Caco-2 (cell line): ENCODE measurements around the gene SOWAHB. TPM values are rescaled to one million over a fixed set of nuclear protein-coding genes. Genes with fewer than 3 reads are reported as not detected.

Source experiments
- BruUV-seq: library from RNA; stranded (reverse); fragments of 400-500 nt; replicated peaks from 2 replicates; lab custom pipeline; 2021; lab: Mats Ljungman, UMichigan
- CTCF ChIA-PET: fragments of 300-600 bp; sonication (Branson Sonifier 250); formaldehyde crosslinking; loops from one replicate; lab custom pipeline; 2022; ENCODE audit warnings: antibody characterized with exemption; lab: Charles Lee
- POLR2A ChIA-PET: fragments of 300-600 bp; sonication (Branson Sonifier 250); formaldehyde crosslinking; loops from one replicate; lab custom pipeline; 2022; ENCODE audit warnings: antibody characterized with exemption; lab: Charles Lee
- DNase-seq, 2 experiments: peaks; one replicate each; pipeline versions ENCODE4 v3.0.0 to v3.0.0-alpha.2; 2020 to 2022
- H3K27me3 ChIP-seq: replicated peaks from 2 replicates; pipeline ENCODE4 v1.6.0; 2011; ENCODE audit warnings: low read length; ENCODE audit not compliant: control insufficient read depth, insufficient read depth
- H3K36me3 ChIP-seq: 2 replicates; pipeline ENCODE4 v1.5.1; 2011; ENCODE audit warnings: low read length; ENCODE audit not compliant: control insufficient read depth, insufficient read depth
- H3K4me1 ChIP-seq: fragments of 250-450 bp; sonication (Bioruptor Pico); 2 replicates; pipeline ENCODE4 v1.5.1; 2020; ENCODE audit warnings: mild to moderate bottlenecking
- H3K4me3 ChIP-seq: 2 replicates; pipeline ENCODE4 v1.5.1; 2011; ENCODE audit warnings: low read depth, mild to moderate bottlenecking, control low read depth, low read length
- H3K9me3 ChIP-seq: fragments of 250-450 bp; sonication (Bioruptor Pico); 2 replicates; pipeline ENCODE4 v1.5.1; 2020; ENCODE audit warnings: mild to moderate bottlenecking, moderate library complexity
- H3K27ac Mint-ChIP-seq: one replicate; pipeline ENCODE4 v1.8.0; 2022; ENCODE audit warnings: mixed read lengths; ENCODE audit not compliant: unreplicated experiment
- H3K27me3 Mint-ChIP-seq: one replicate; pipeline ENCODE4 v1.8.0; 2022; ENCODE audit warnings: mixed read lengths; ENCODE audit not compliant: insufficient read depth, unreplicated experiment
- H3K36me3 Mint-ChIP-seq: one replicate; pipeline ENCODE4 v1.8.0; 2022; ENCODE audit warnings: mild to moderate bottlenecking, mixed read lengths; ENCODE audit not compliant: insufficient read depth, unreplicated experiment
- H3K4me1 Mint-ChIP-seq: one replicate; pipeline ENCODE4 v1.8.0; 2022; ENCODE audit warnings: low read depth, mixed read lengths; ENCODE audit not compliant: unreplicated experiment
- H3K4me3 Mint-ChIP-seq: one replicate; pipeline ENCODE4 v1.8.0; 2022; ENCODE audit warnings: mild to moderate bottlenecking, moderate library complexity, mixed read lengths; ENCODE audit not compliant: unreplicated experiment
- H3K9me3 Mint-ChIP-seq: one replicate; pipeline ENCODE4 v1.8.0; 2022; ENCODE audit warnings: mixed read lengths; ENCODE audit not compliant: unreplicated experiment
- CTCF ChIP-seq, 2 experiments: fragments of 200-600 bp in 1 of 2; IDR thresholded peaks; 1 replicate in 1 of 2; 2 replicates in 1 of 2; pipeline versions ENCODE4 v1.5.1 to v1.8.0; 2011 to 2022; ENCODE audit warnings: antibody characterized with exemption in 1 of 2, control low read depth in 1 of 2, inconsistent platforms in 1 of 2, low read depth in 1 of 2, low read length in 1 of 2, mild to moderate bottlenecking in 1 of 2, moderate library complexity in 1 of 2; ENCODE audit not compliant: insufficient read depth in 1 of 2, severe bottlenecking in 1 of 2, unreplicated experiment in 1 of 2
- intact Hi-C: fragments of 100-400 bp; cut with micrococcal nuclease; formaldehyde crosslinking; loops from one replicate; pipeline ENCODE4 v1.10.0; 2022; ENCODE audit not compliant: unreplicated experiment
- total RNA-seq: library from RNA; stranded (reverse); gene quantifications from 2 replicates; pipeline ENCODE4 v1.2.3, GENCODE V29; 2022

The SOWAHB gene
- total RNA-seq, 1 experiment from 2014 or later, result 6.3 TPM

- BruUV-seq, result no TSS peak
- Mint-ChIP-seq H3K9me3 (no peaks in the 10 kb centered on the region), H3K4me1 (peaks cover 21% of the 10 kb centered on the region), H3K4me3 (no peak overlapping the region), H3K36me3 (no peaks in the 10 kb centered on the region), H3K27me3 (no peaks in the 10 kb centered on the region), H3K27ac (no peak overlapping the region)
- Histone ChIP-seq H3K9me3 (no peaks in the 10 kb centered on the region), H3K27me3 (no peaks in the 10 kb centered on the region), H3K36me3 (no peaks in the 10 kb centered on the region), H3K4me3 (no peak overlapping the region), H3K4me1 (peaks cover 48% of the 10 kb centered on the region)
- CTCF ChIA-PET, result interaction anchor here (0.6 kb wide), 1 partner anchor 150 kb away, joined by 4 read pairs; no protein-coding TSS in a partner anchor
- POLR2A ChIA-PET, result no interaction called here
- intact Hi-C loops, result loop anchor here (10.0 kb wide), 1 partner anchor 1899 kb away; no protein-coding TSS in a partner anchor
- TF ChIP-seq CTCF (IDR thresholded peaks at IDR 0.05; ENCODE audit: insufficient read depth in 1 of 2, low read depth in 1 of 2, low read length in 1 of 2, severe bottlenecking in 1 of 2, unreplicated experiment in 1 of 2), result no peak
- DNase-seq, result no peak
Observed at GRCh38 chr4:76923619-76924357, 25.8 kb upstream of the SOWAHB start.

- Histone ChIP-seq H3K4me1 (peaks cover 48% of the 10 kb centered on the region), H3K4me3 (no peak overlapping the region), H3K36me3 (no peaks in the 10 kb centered on the region), H3K9me3 (no peaks in the 10 kb centered on the region), H3K27me3 (no peaks in the 10 kb centered on the region)
- ChIA-PET CTCF (interaction anchor here (1.2 kb wide), 2 partner anchors 22 to 28 kb away, joined by 3 read pairs; no protein-coding TSS in a partner anchor), POLR2A (no interaction called here)
- no peak overlapping the region for H3K27ac Mint-ChIP-seq
- no TSS peak for BruUV-seq
- intact Hi-C loops, result loop anchor here (2.0 to 10.0 kb wide), 2 partner anchors 22 to 1896 kb away; partner anchors contain the start of gene SOWAHB
- no peaks in the 10 kb centered on the region for H3K27me3 Mint-ChIP-seq
- no peak for TF ChIP-seq CTCF (IDR thresholded peaks at IDR 0.05; ENCODE audit: insufficient read depth in 1 of 2, low read depth in 1 of 2, low read length in 1 of 2, severe bottlenecking in 1 of 2, unreplicated experiment in 1 of 2)
- peaks cover 21% of the 10 kb centered on the region for H3K4me1 Mint-ChIP-seq
- H3K36me3 Mint-ChIP-seq, result no peaks in the 10 kb centered on the region
- H3K9me3 Mint-ChIP-seq, result no peaks in the 10 kb centered on the region
- peak in 1 of 2 experiments; percentile 21 for DNase-seq
- no peak overlapping the region for H3K4me3 Mint-ChIP-seq
Observed at GRCh38 chr4:76920715-76921114, 22.8 kb upstream of the SOWAHB start.

GRCh38 chr4:76909711-76910110, 11.8 kb upstream of the SOWAHB start:
- H3K9me3 ChIP-seq, result no peaks in the 10 kb centered on the region; the same call in 1 of the 2 replicates
- DNase-seq, result no peak
- H3K27me3 ChIP-seq, result no peaks in the 10 kb centered on the region
- intact Hi-C loops, result no loop called here
- H3K4me1 Mint-ChIP-seq, result no peaks in the 10 kb centered on the region
- no peak for TF ChIP-seq CTCF (IDR thresholded peaks at IDR 0.05; ENCODE audit: insufficient read depth in 1 of 2, low read depth in 1 of 2, low read length in 1 of 2, severe bottlenecking in 1 of 2, unreplicated experiment in 1 of 2)
- BruUV-seq, result no TSS peak
- ChIA-PET CTCF (interaction anchor here (0.5 kb wide), 1 partner anchor 11 kb away, joined by 4 read pairs; no protein-coding TSS in a partner anchor), POLR2A (no interaction called here)
- no peaks in the 10 kb centered on the region for H3K4me1 ChIP-seq
- no peak overlapping the region for H3K27ac Mint-ChIP-seq
- H3K36me3 ChIP-seq, result no peaks in the 10 kb centered on the region; the same call in 1 of the 2 replicates
- no peak overlapping the region for H3K4me3 ChIP-seq
- no peak overlapping the region for H3K4me3 Mint-ChIP-seq
- no peaks in the 10 kb centered on the region for H3K36me3 Mint-ChIP-seq
- H3K27me3 Mint-ChIP-seq, result no peaks in the 10 kb centered on the region
- peaks cover 10% of the 10 kb centered on the region for H3K9me3 Mint-ChIP-seq
